Trophoblast cell (in vitro differentiated cells and primary cell): Measurements from ENCODE around the gene DENND4B.

Source experiments
- DNase-seq, 2 donors: peaks; one replicate each; pipeline ENCODE4 v3.0.0-alpha.2; 2016
- H2AFZ ChIP-seq: 2 replicates; pipeline ENCODE4 v1.6.1; 2013; ENCODE audit warnings: low read length, moderate library complexity, mild to moderate bottlenecking; ENCODE audit not compliant: insufficient read depth, poor library complexity
- H2AK5ac ChIP-seq: 2 replicates; pipeline ENCODE4 v1.6.1; 2013; ENCODE audit warnings: mild to moderate bottlenecking, low read length
- H2BK120ac ChIP-seq: 2 replicates; pipeline ENCODE4 v1.6.1; 2013; ENCODE audit warnings: low read length, mild to moderate bottlenecking, moderate library complexity; ENCODE audit not compliant: insufficient read depth, poor library complexity
- H2BK12ac ChIP-seq: 2 replicates; pipeline ENCODE4 v1.6.1; 2013; ENCODE audit warnings: mild to moderate bottlenecking, low read length, moderate library complexity
- H2BK5ac ChIP-seq: 2 replicates; pipeline ENCODE4 v1.6.1; 2013; ENCODE audit warnings: low read length, low read depth, moderate library complexity, mild to moderate bottlenecking; ENCODE audit not compliant: poor library complexity
- H3K14ac ChIP-seq: 2 replicates; pipeline ENCODE4 v1.6.1; 2013; ENCODE audit warnings: mild to moderate bottlenecking, low read length
- H3K18ac ChIP-seq: 2 replicates; pipeline ENCODE4 v1.6.1; 2013; ENCODE audit warnings: mild to moderate bottlenecking, low read length
- H3K23ac ChIP-seq: 2 replicates; pipeline ENCODE4 v1.6.1; 2013; ENCODE audit warnings: low read length
- H3K27ac ChIP-seq: 2 replicates; pipeline ENCODE4 v1.5.1; 2013; ENCODE audit warnings: low read depth, mild to moderate bottlenecking, inconsistent platforms, low read length, moderate library complexity
- H3K27me3 ChIP-seq: 2 replicates; pipeline ENCODE4 v1.6.1; 2013; ENCODE audit warnings: inconsistent platforms, mild to moderate bottlenecking, low read length, moderate library complexity; ENCODE audit not compliant: insufficient read depth
- H3K36me3 ChIP-seq, 2 experiments: 1 replicate in 1 of 2; 2 replicates in 1 of 2; pipeline ENCODE4 v1.6.1; 2013; ENCODE audit warnings: low read length in 2 of 2, mild to moderate bottlenecking in 2 of 2, moderate library complexity in 1 of 2; ENCODE audit not compliant: insufficient read depth in 2 of 2, control insufficient read depth in 1 of 2
- H3K4ac ChIP-seq: 2 replicates; pipeline ENCODE4 v1.6.1; 2013; ENCODE audit warnings: low read depth, mild to moderate bottlenecking, low read length, moderate library complexity
- H3K4me1 ChIP-seq, 2 experiments: 1 replicate in 1 of 2; 2 replicates in 1 of 2; pipeline ENCODE4 v1.6.1; 2013; ENCODE audit warnings: low read length in 2 of 2, mild to moderate bottlenecking in 2 of 2, moderate library complexity in 1 of 2; ENCODE audit not compliant: insufficient read depth in 2 of 2, control insufficient read depth in 1 of 2
- H3K4me2 ChIP-seq: 2 replicates; pipeline ENCODE4 v1.6.1; 2013; ENCODE audit warnings: inconsistent platforms, mild to moderate bottlenecking, low read length, moderate library complexity
- H3K4me3 ChIP-seq: 2 replicates; pipeline ENCODE4 v1.5.1; 2013; ENCODE audit warnings: mild to moderate bottlenecking, low read depth, low read length, inconsistent platforms
- H3K79me1 ChIP-seq: one replicate; pipeline ENCODE4 v1.6.1; 2013; ENCODE audit warnings: low read length
- H3K79me2 ChIP-seq: 2 replicates; pipeline ENCODE4 v1.6.1; 2013; ENCODE audit warnings: low read length, mild to moderate bottlenecking; ENCODE audit not compliant: control insufficient read depth, insufficient read depth, poor library complexity
- H3K9ac ChIP-seq: 2 replicates; pipeline ENCODE4 v1.6.1; 2013; ENCODE audit warnings: mild to moderate bottlenecking, low read length
- H3K9me3 ChIP-seq: 2 replicates; pipeline ENCODE4 v1.6.1; 2013; ENCODE audit warnings: low read depth, mild to moderate bottlenecking, control low read depth, inconsistent platforms, low read length; ENCODE audit not compliant: insufficient read depth
- H4K12ac ChIP-seq: 2 replicates; pipeline ENCODE4 v1.6.1; 2013; ENCODE audit warnings: low read depth, mild to moderate bottlenecking, low read length, moderate library complexity
- H4K8ac ChIP-seq: 2 replicates; pipeline ENCODE4 v1.6.1; 2013; ENCODE audit warnings: low read depth, mild to moderate bottlenecking, low read length, moderate library complexity
- H4K91ac ChIP-seq: one replicate; pipeline ENCODE4 v1.6.1; 2013; ENCODE audit warnings: low read depth, mild to moderate bottlenecking, low read length, moderate library complexity
- WGBS: extraction: QIAGEN DNeasy Blood & Tissue Kit; methylation state at CpG from one replicate; pipeline ENCODE4 v1.1.7; 2013; ENCODE audit warnings: missing lambda C conversion rate; ENCODE audit not compliant: insufficient read length, insufficient coverage; ENCODE audit errors: extremely low coverage; 5-methylcytosine and 5-hydroxymethylcytosine counted together

Gene DENND4B

GRCh38 chr1:153945795-153946621, 510 bp downstream of the DENND4B start:
- H4K8ac ChIP-seq = peak overlapping the region; percentile 83
- H3K27me3 ChIP-seq = no peaks in the 10 kb centered on the region
- H3K4ac ChIP-seq = peak overlapping the region; percentile 25
- H3K9ac ChIP-seq = peak overlapping the region; percentile 72
- H2AFZ ChIP-seq = peak overlapping the region; percentile 89
- H3K36me3 ChIP-seq = peaks cover 39 to 51% of the 10 kb centered on the region in 2 experiments
- H2AK5ac ChIP-seq = peak overlapping the region; percentile 8
- no peak overlapping the region for H3K23ac ChIP-seq
- H2BK5ac ChIP-seq = peak overlapping the region; percentile 68
- peak overlapping the region; percentile 74 for H2BK120ac ChIP-seq
- no CpG with 5 or more reads among the region's 95 CpGs for WGBS
- H3K79me2 ChIP-seq = peaks cover 10% of the 10 kb centered on the region
- peaks cover 1% of the 10 kb centered on the region for H3K9me3 ChIP-seq
- peak overlapping the region; percentile 9 for H4K12ac ChIP-seq
- peaks cover 4 to 9% of the 10 kb centered on the region in 2 experiments for H3K4me1 ChIP-seq
- H3K4me3 ChIP-seq = peak overlapping the region; percentile 90
- H3K4me2 ChIP-seq = peak overlapping the region; percentile 91
- peaks cover 9% of the 10 kb centered on the region for H3K79me1 ChIP-seq
- peak overlapping the region; percentile 57 for H3K27ac ChIP-seq
- DNase-seq = peak; percentile 53 to 70
- H4K91ac ChIP-seq = peak overlapping the region; percentile 89
- peak overlapping the region; percentile 31 for H3K14ac ChIP-seq
- no peak overlapping the region for H2BK12ac ChIP-seq
- peak overlapping the region; percentile 97 for H3K18ac ChIP-seq

GRCh38 chr1:153945131-153945794, 1.3 kb downstream of the DENND4B start:
- H3K79me1 ChIP-seq = peaks cover 9% of the 10 kb centered on the region
- H4K91ac ChIP-seq = peak overlapping the region; percentile 89
- peaks cover 10% of the 10 kb centered on the region for H3K79me2 ChIP-seq
- H2BK5ac ChIP-seq = no peak overlapping the region
- peak overlapping the region; percentile 27 for H3K4ac ChIP-seq
- peak overlapping the region; percentile 31 for H3K14ac ChIP-seq
- H3K9ac ChIP-seq = peak overlapping the region; percentile 72
- no CpG with 5 or more reads among the region's 12 CpGs for WGBS
- no peaks in the 10 kb centered on the region for H3K27me3 ChIP-seq
- H4K12ac ChIP-seq = peak overlapping the region; percentile 9
- peaks cover 4 to 9% of the 10 kb centered on the region in 2 experiments for H3K4me1 ChIP-seq
- H3K4me2 ChIP-seq = peak overlapping the region; percentile 91
- peaks cover 1% of the 10 kb centered on the region for H3K9me3 ChIP-seq
- peak in 1 of 2 donors; percentile 30 for DNase-seq
- peaks cover 45 to 56% of the 10 kb centered on the region in 2 experiments for H3K36me3 ChIP-seq
- peak overlapping the region; percentile 83 for H4K8ac ChIP-seq
- H2BK120ac ChIP-seq = no peak overlapping the region
- H3K23ac ChIP-seq = no peak overlapping the region
- peak overlapping the region; percentile 13 for H3K18ac ChIP-seq
- H3K4me3 ChIP-seq = peak overlapping the region; percentile 90
- peak overlapping the region; percentile 8 for H2AK5ac ChIP-seq
- H3K27ac ChIP-seq = peak overlapping the region; percentile 57
- no peak overlapping the region for H2BK12ac ChIP-seq
- peak overlapping the region; percentile 89 for H2AFZ ChIP-seq

GRCh38 chr1:153944827-153945117, 1.7 kb downstream of the DENND4B start:
- Histone ChIP-seq H3K14ac (no peak overlapping the region), H3K9me3 (peaks cover 1% of the 10 kb centered on the region), H2AK5ac (peak overlapping the region; percentile 1), H3K4me1 (peaks cover 4 to 9% of the 10 kb centered on the region in 2 experiments), H4K91ac (no peak overlapping the region), H3K9ac (no peak overlapping the region), H2BK12ac (no peak overlapping the region), H3K36me3 (peaks cover 49 to 57% of the 10 kb centered on the region in 2 experiments), H2BK120ac (no peak overlapping the region), H3K4ac (no peak overlapping the region), H3K79me1 (peaks cover 9% of the 10 kb centered on the region), H3K18ac (no peak overlapping the region), H3K23ac (no peak overlapping the region), H2BK5ac (no peak overlapping the region), H3K4me3 (no peak overlapping the region), H3K27ac (no peak overlapping the region), H3K27me3 (no peaks in the 10 kb centered on the region), H2AFZ (no peak overlapping the region), H3K4me2 (no peak overlapping the region), H4K12ac (no peak overlapping the region), H3K79me2 (peaks cover 10% of the 10 kb centered on the region), H4K8ac (no peak overlapping the region)
- WGBS = no CpG with 5 or more reads among the region's 3 CpGs
- DNase-seq = no peak

GRCh38 chr1:153944005-153944826, 2.3 kb downstream of the DENND4B start:
- peaks cover 10% of the 10 kb centered on the region for H3K79me2 ChIP-seq
- peaks cover 1% of the 10 kb centered on the region for H3K9me3 ChIP-seq
- peaks cover 54 to 59% of the 10 kb centered on the region in 2 experiments for H3K36me3 ChIP-seq
- H2BK5ac ChIP-seq = no peak overlapping the region
- no peak overlapping the region for H3K27ac ChIP-seq
- H3K4me3 ChIP-seq = no peak overlapping the region
- peak in 1 of 2 donors; percentile 36 for DNase-seq
- H3K4ac ChIP-seq = no peak overlapping the region
- H2BK120ac ChIP-seq = no peak overlapping the region
- H3K27me3 ChIP-seq = no peaks in the 10 kb centered on the region
- no peak overlapping the region for H2BK12ac ChIP-seq
- no peak overlapping the region for H3K23ac ChIP-seq
- H2AK5ac ChIP-seq = no peak overlapping the region
- no peak overlapping the region for H4K8ac ChIP-seq
- H4K91ac ChIP-seq = no peak overlapping the region
- H3K9ac ChIP-seq = no peak overlapping the region
- H4K12ac ChIP-seq = no peak overlapping the region
- H3K4me1 ChIP-seq = peaks cover 4 to 9% of the 10 kb centered on the region in 2 experiments
- no peak overlapping the region for H3K4me2 ChIP-seq
- no peak overlapping the region for H2AFZ ChIP-seq
- H3K14ac ChIP-seq = no peak overlapping the region
- no CpG with 5 or more reads among the region's 15 CpGs for WGBS
- no peak overlapping the region for H3K18ac ChIP-seq
- H3K79me1 ChIP-seq = peaks cover 9% of the 10 kb centered on the region
